Measurements from ENCODE around the gene UST. TPM values are rescaled to one million over a fixed set of nuclear protein-coding genes. Genes with fewer than 3 reads are reported as not detected.
A peak's percentile ranks its signal among the peaks of the same experiment; 100 is the strongest.
"Not testable (repeated sequence)": the region's sequence is repeated elsewhere in the genome, so short reads cannot be mapped to it uniquely, and the experiment has no call there.

The UST gene
- total RNA-seq, 1 experiment from 2014 or later, result 0.37 TPM

- no peak for DNase-seq (ENCODE audit: low read depth)
- in situ Hi-C loops (cut with HindIII; ENCODE audit: low pct_unique_long_range_greater_than_20kb, low sequenced_read_pairs), result no loop called here
Measured at GRCh38 chr6:148846778-148847761, 100.2 kb downstream of the UST start.

GRCh38 chr6:148848915-148849314, 102.1 kb downstream of the UST start:
- in situ Hi-C loops (cut with HindIII; ENCODE audit: low pct_unique_long_range_greater_than_20kb, low sequenced_read_pairs), result no loop called here
- no peak for DNase-seq (ENCODE audit: low read depth)

GRCh38 chr6:148849449-148849848, 102.6 kb downstream of the UST start:
- in situ Hi-C loops (cut with HindIII; ENCODE audit: low pct_unique_long_range_greater_than_20kb, low sequenced_read_pairs); DNase-seq (ENCODE audit: low read depth): not testable (repeated sequence)

- in situ Hi-C loops (cut with HindIII; ENCODE audit: low pct_unique_long_range_greater_than_20kb, low sequenced_read_pairs), result no loop called here
- no peak for DNase-seq (ENCODE audit: low read depth)
Measured at GRCh38 chr6:148850964-148851363, 104.1 kb downstream of the UST start.

GRCh38 chr6:148851683-148852556, 105.1 kb downstream of the UST start:
- in situ Hi-C loops (cut with HindIII; ENCODE audit: low pct_unique_long_range_greater_than_20kb, low sequenced_read_pairs), result no loop called here

GRCh38 chr6:148852688-148853087, 105.9 kb downstream of the UST start:
- DNase-seq (ENCODE audit: low read depth), result no peak
- in situ Hi-C loops (cut with HindIII; ENCODE audit: low pct_unique_long_range_greater_than_20kb, low sequenced_read_pairs), result no loop called here

More at GRCh38 chr6:148851683-148852556, 105.1 kb downstream of the UST start:
- no peak for DNase-seq (ENCODE audit: low read depth)

GRCh38 chr6:148853113-148853512, 106.3 kb downstream of the UST start:
- DNase-seq (ENCODE audit: low read depth); in situ Hi-C loops (cut with HindIII; ENCODE audit: low pct_unique_long_range_greater_than_20kb, low sequenced_read_pairs): not testable (repeated sequence)

GRCh38 chr6:148854096-148854495, 107.3 kb downstream of the UST start:
- in situ Hi-C loops (cut with HindIII; ENCODE audit: low pct_unique_long_range_greater_than_20kb, low sequenced_read_pairs), result no loop called here
- no peak for DNase-seq (ENCODE audit: low read depth)

- in situ Hi-C loops (cut with HindIII; ENCODE audit: low pct_unique_long_range_greater_than_20kb, low sequenced_read_pairs), result no loop called here
- no peak for DNase-seq (ENCODE audit: low read depth)
Measured at GRCh38 chr6:148854992-148855391, 108.2 kb downstream of the UST start.

GRCh38 chr6:148855744-148856143, 108.9 kb downstream of the UST start:
- in situ Hi-C loops (cut with HindIII; ENCODE audit: low pct_unique_long_range_greater_than_20kb, low sequenced_read_pairs), result no loop called here
- DNase-seq (ENCODE audit: low read depth), result no peak

- peak; percentile 8 for DNase-seq (ENCODE audit: low read depth)
- in situ Hi-C loops (cut with HindIII; ENCODE audit: low pct_unique_long_range_greater_than_20kb, low sequenced_read_pairs), result no loop called here
Measured at GRCh38 chr6:148857798-148858390, 111.1 kb downstream of the UST start.

GRCh38 chr6:148864132-148864531, 117.3 kb downstream of the UST start:
- DNase-seq (ENCODE audit: low read depth); in situ Hi-C loops (cut with HindIII; ENCODE audit: low pct_unique_long_range_greater_than_20kb, low sequenced_read_pairs): not testable (repeated sequence)

GRCh38 chr6:148864941-148865340, 118.1 kb downstream of the UST start:
- in situ Hi-C loops (cut with HindIII; ENCODE audit: low pct_unique_long_range_greater_than_20kb, low sequenced_read_pairs), result no loop called here

GRCh38 chr6:148866657-148867268, 119.9 kb downstream of the UST start:
- in situ Hi-C loops (cut with HindIII; ENCODE audit: low pct_unique_long_range_greater_than_20kb, low sequenced_read_pairs), result no loop called here
- DNase-seq (ENCODE audit: low read depth), result no peak

More at GRCh38 chr6:148864941-148865340, 118.1 kb downstream of the UST start:
- no peak for DNase-seq (ENCODE audit: low read depth)

- no peak for DNase-seq (ENCODE audit: low read depth)
- in situ Hi-C loops (cut with HindIII; ENCODE audit: low pct_unique_long_range_greater_than_20kb, low sequenced_read_pairs), result no loop called here
Measured at GRCh38 chr6:148867862-148868261, 121.0 kb downstream of the UST start.

GRCh38 chr6:148868314-148868713, 121.5 kb downstream of the UST start:
- no peak for DNase-seq (ENCODE audit: low read depth)

GRCh38 chr6:148868901-148869300, 122.1 kb downstream of the UST start:
- no peak for DNase-seq (ENCODE audit: low read depth)
- in situ Hi-C loops (cut with HindIII; ENCODE audit: low pct_unique_long_range_greater_than_20kb, low sequenced_read_pairs), result no loop called here

More at GRCh38 chr6:148868314-148868713, 121.5 kb downstream of the UST start:
- in situ Hi-C loops (cut with HindIII; ENCODE audit: low pct_unique_long_range_greater_than_20kb, low sequenced_read_pairs), result no loop called here

GRCh38 chr6:148869585-148869984, 122.8 kb downstream of the UST start:
- no peak for DNase-seq (ENCODE audit: low read depth)
- in situ Hi-C loops (cut with HindIII; ENCODE audit: low pct_unique_long_range_greater_than_20kb, low sequenced_read_pairs), result no loop called here

All from Caki2 (cell line).